Stomach (tissue), 9 donors: ENCODE data around the gene PRKCE. TPM values are rescaled to one million over a fixed set of nuclear protein-coding genes. Genes with fewer than 3 reads are reported as not detected.
A peak's percentile ranks its signal among the peaks of the same experiment; 100 is the strongest.

ENCODE experiments used
- DNase-seq, 2 donors: peaks; one replicate each; pipeline versions ENCODE4 v3.0.0 to v3.0.0-alpha.2; 2013 to 2019
- H3K27ac ChIP-seq, 5 donors: fragments of 200-600 bp in 4 of 5; sonication (generic) in 4 of 5; one replicate each; pipeline ENCODE4 v1.5.1; 2013 to 2019; ENCODE audit warnings: mild to moderate bottlenecking in 1 of 5, moderate library complexity in 1 of 5
- H3K27me3 ChIP-seq, 3 donors: fragments of 200-600 bp; sonication (generic); one replicate each; pipeline ENCODE4 v1.5.1; 2017 to 2019; ENCODE audit warnings: mixed run types in 1 of 3
- H3K36me3 ChIP-seq, 4 donors: fragments of 200-600 bp; sonication (generic); 1 replicate in 3 of 4; 2 replicates in 1 of 4; pipeline ENCODE4 v1.5.1; 2016 to 2019
- H3K4me1 ChIP-seq, 4 donors: fragments of 200-600 bp; sonication (generic); one replicate each; pipeline ENCODE4 v1.5.1; 2016 to 2019
- H3K4me3 ChIP-seq, 4 donors: fragments of 200-600 bp; sonication (generic) in 3 of 4; one replicate each; pipeline ENCODE4 v1.5.1; 2016 to 2019; ENCODE audit warnings: mild to moderate bottlenecking in 1 of 4
- H3K9me3 ChIP-seq, 4 donors: fragments of 200-600 bp; sonication (generic); one replicate each; pipeline ENCODE4 v1.5.1; 2016 to 2019
- EP300 ChIP-seq: sonication (generic); formaldehyde crosslinking; IDR thresholded peaks from one replicate; pipeline ENCODE4 v1.6.1; 2017; ENCODE audit warnings: antibody characterized with exemption
- POLR2A ChIP-seq, 4 donors: fragments of 450-650 bp; IDR thresholded peaks; one replicate each; pipeline ENCODE4 v1.6.1; 2016; ENCODE audit warnings: antibody characterized with exemption in 4 of 4, control low read depth in 2 of 4, mild to moderate bottlenecking in 1 of 4, moderate library complexity in 1 of 4
- POLR2AphosphoS5 ChIP-seq, 3 donors: sonication (generic); formaldehyde crosslinking; IDR thresholded peaks; one replicate each; pipeline ENCODE4 v1.6.1; 2016; ENCODE audit warnings: antibody characterized with exemption in 3 of 3
- WGBS, 5 donors: extraction: QIAGEN DNeasy Blood & Tissue Kit in 3 of 5; methylation state at CpG; one replicate each; pipeline versions ENCODE4 v1.1.5 to v1.1.7; 2013 to 2018; 5-methylcytosine and 5-hydroxymethylcytosine counted together
- intact Hi-C: fragments of 100-400 bp; cut with DNase I; formaldehyde crosslinking; loops from one replicate; pipeline ENCODE4 v1.15.1; 2023; ENCODE audit warnings: low total_unique reads
- polyA plus RNA-seq, 3 donors: library from polyadenylated mRNA; stranded (reverse); fragments of 200-250 nt; gene quantifications; one replicate each; pipeline ENCODE4 v1.2.3, GENCODE V29; 2013
- total RNA-seq, 5 donors: library from RNA; depleted of rRNA; stranded (reverse); fragments of >200 nt; gene quantifications; one replicate each; pipeline versions ENCODE4 v1.1.0 to v1.2.3, GENCODE V29; 2014 to 2016
- TF ChIP-seq, protein P1 (sequence below), 7 experiments: fragments of 450-650 bp in 4 of 7; fragments of 200-600 bp in 3 of 7; sonication (generic) in 3 of 7; IDR thresholded peaks; one replicate each; pipeline ENCODE4 v1.5.1; 2016 to 2019; ENCODE audit warnings: antibody characterized with exemption in 7 of 7, control low read depth in 2 of 7, mild to moderate bottlenecking in 1 of 7
- donor health status: healthy with polysubstance abuse.
- donor health status: Bipolar disorder and iron deficiency.
- donor health status: healthy.

The PRKCE gene
- total and polyA plus RNA-seq, 8 donors = 2.0 to 92.0 (median 10.0) TPM

DNA sequence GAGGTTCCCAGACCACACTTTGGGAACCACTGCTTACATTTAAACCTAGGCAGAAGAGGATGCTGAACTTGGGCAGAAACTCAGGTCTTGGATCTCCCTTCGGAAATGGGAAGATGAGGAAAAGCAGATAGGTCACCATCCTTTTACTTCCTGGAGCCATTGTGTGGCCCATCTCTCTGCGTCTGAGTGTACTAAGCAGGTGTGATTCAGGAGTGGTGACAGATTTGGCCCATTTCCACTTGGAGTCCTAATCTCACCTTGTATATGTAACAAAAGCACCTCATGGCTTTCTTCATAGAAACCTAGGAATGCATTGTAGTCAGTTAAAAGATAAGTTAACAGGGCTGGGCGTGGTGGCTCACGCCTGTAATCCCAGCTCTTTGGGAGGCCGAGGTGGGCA is 71.0 kb downstream of the PRKCE start:
- 35 to 68% (median 58%) methylated on average over 5 of the region's 5 CpGs for WGBS, 5 donors
- H3K27ac ChIP-seq = peak overlapping the region in 2 of 5 donors; percentile 11 to 27
- DNase-seq = peak in 1 of 2 donors; percentile 37
- peaks cover 0 to 38% (median 26%) of the 10 kb centered on the region in 4 donors for H3K4me1 ChIP-seq
- intact Hi-C loops = no loop called here
- no peaks in the 10 kb centered on the region for H3K27me3 ChIP-seq
- no peaks in the 10 kb centered on the region for H3K36me3 ChIP-seq
- peak in 1 of 3 donors; percentile 69 for TF ChIP-seq POLR2AphosphoS5 (IDR thresholded peaks at IDR 0.05)
- TF ChIP-seq, protein P1, sequence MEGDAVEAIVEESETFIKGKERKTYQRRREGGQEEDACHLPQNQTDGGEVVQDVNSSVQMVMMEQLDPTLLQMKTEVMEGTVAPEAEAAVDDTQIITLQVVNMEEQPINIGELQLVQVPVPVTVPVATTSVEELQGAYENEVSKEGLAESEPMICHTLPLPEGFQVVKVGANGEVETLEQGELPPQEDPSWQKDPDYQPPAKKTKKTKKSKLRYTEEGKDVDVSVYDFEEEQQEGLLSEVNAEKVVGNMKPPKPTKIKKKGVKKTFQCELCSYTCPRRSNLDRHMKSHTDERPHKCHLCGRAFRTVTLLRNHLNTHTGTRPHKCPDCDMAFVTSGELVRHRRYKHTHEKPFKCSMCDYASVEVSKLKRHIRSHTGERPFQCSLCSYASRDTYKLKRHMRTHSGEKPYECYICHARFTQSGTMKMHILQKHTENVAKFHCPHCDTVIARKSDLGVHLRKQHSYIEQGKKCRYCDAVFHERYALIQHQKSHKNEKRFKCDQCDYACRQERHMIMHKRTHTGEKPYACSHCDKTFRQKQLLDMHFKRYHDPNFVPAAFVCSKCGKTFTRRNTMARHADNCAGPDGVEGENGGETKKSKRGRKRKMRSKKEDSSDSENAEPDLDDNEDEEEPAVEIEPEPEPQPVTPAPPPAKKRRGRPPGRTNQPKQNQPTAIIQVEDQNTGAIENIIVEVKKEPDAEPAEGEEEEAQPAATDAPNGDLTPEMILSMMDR (IDR thresholded peaks at IDR 0.05) = no peak
- no peak overlapping the region for H3K4me3 ChIP-seq
- H3K9me3 ChIP-seq = no peaks in the 10 kb centered on the region

DNA sequence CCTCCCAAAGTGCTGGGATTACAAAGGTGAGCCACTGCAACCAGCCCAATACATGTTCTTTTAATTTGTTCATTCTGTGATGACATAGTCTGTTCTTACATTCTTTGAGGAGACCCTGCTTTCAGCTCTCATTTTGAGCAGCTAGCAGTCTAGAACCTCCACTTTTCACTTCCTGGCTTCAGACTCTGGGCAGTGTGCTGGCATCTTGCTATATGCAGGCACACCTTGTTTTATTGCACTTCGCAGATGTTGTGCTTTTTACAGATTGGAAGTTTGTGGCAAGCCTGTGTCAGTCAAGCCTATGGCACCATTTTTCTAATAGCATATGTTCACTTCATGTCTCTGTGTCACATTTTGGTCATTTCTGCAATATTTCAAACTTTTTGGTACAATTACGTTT is 72.4 kb downstream of the PRKCE start:
- H3K27ac ChIP-seq = peak overlapping the region in 1 of 5 donors; percentile 8
- WGBS, 5 donors = 85 to 95% (median 91%) methylated on average over 2 of the region's 2 CpGs
- no peak for DNase-seq

DNA sequence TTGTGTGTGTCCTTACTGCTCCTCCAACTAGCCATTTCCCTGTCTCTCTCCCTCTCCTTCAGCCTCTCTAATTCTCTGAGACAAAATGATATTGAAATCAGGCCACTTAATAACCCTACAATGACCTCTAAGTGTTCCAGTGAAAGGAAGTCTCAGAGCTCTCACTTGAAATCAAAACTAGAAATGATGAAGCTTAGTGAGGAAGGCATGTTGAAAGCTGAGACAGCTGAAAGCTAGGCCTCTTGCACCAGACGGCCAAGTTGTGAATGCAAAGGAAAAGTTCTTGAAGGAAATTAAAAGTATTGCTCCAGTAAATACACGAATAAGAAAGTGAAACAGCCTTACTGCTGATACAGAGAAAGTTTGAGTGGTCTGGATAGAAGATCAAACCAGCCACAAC is 72.9 kb downstream of the PRKCE start:
- Histone ChIP-seq H3K27ac (peak overlapping the region in 3 of 5 donors; percentile 8 to 22 (median 12)), H3K27me3 (no peaks in the 10 kb centered on the region), H3K36me3 (no peaks in the 10 kb centered on the region), H3K4me3 (no peak overlapping the region), H3K4me1 (peaks cover 0 to 38% (median 26%) of the 10 kb centered on the region in 4 donors), H3K9me3 (no peaks in the 10 kb centered on the region)
- no peak for TF ChIP-seq EP300
- no peak for TF ChIP-seq POLR2A (IDR thresholded peaks at IDR 0.05)
- TF ChIP-seq, protein P1 (IDR thresholded peaks at IDR 0.05) = no peak
- TF ChIP-seq POLR2AphosphoS5 (IDR thresholded peaks at IDR 0.05) = no peak
- WGBS, 5 donors = 13 to 34% (median 26%) methylated on average over 2 of the region's 2 CpGs
- DNase-seq = no peak
- intact Hi-C loops = no loop called here

More for the DNA sequence above, 72.4 kb downstream of the PRKCE start:
- no peaks in the 10 kb centered on the region for H3K36me3 ChIP-seq
- H3K4me1 ChIP-seq = peaks cover 0 to 38% (median 26%) of the 10 kb centered on the region in 4 donors
- H3K4me3 ChIP-seq = no peak overlapping the region
- intact Hi-C loops = no loop called here
- TF ChIP-seq POLR2A (IDR thresholded peaks at IDR 0.05) (no peak), POLR2AphosphoS5 (IDR thresholded peaks at IDR 0.05) (no peak), EP300 (no peak)
- TF ChIP-seq, protein P1 (IDR thresholded peaks at IDR 0.05) = no peak
- H3K9me3 ChIP-seq = no peaks in the 10 kb centered on the region
- H3K27me3 ChIP-seq = no peaks in the 10 kb centered on the region

DNA sequence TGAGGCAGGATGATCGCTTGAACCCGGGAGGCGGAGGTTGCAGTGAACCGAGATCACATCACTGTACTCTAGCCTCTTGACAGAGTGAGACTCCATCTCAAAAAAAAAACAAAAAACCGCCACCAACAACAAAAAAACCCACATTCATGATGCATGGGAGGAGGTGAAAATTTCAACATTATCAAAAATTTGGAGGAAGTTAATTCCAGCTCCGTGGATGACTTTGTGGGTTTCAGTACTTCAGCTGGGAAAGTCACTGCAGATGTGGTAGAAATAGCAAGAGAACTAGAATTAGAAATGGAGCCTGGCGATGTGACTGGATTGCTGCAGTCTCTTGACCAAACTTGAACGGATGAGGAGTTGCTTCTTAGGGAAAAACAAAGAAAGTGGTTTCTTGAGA is 74.3 kb downstream of the PRKCE start:
- Histone ChIP-seq H3K4me1 (peaks cover 0 to 38% (median 25%) of the 10 kb centered on the region in 4 donors), H3K36me3 (no peaks in the 10 kb centered on the region), H3K9me3 (no peaks in the 10 kb centered on the region), H3K4me3 (no peak overlapping the region), H3K27ac (no peak overlapping the region), H3K27me3 (no peaks in the 10 kb centered on the region)
- intact Hi-C loops = no loop called here
- TF ChIP-seq POLR2A (IDR thresholded peaks at IDR 0.05) = no peak
- TF ChIP-seq, protein P1 (IDR thresholded peaks at IDR 0.05) = no peak
- no peak for TF ChIP-seq POLR2AphosphoS5 (IDR thresholded peaks at IDR 0.05)
- TF ChIP-seq EP300 = no peak
- DNase-seq = no peak
- WGBS, 5 donors = 91 to 96% (median 93%) methylated on average over 8 of the region's 8 CpGs
